HepG2 (cell line): ENCODE results near the gene RNU7-1. TPM values are rescaled to one million over a fixed set of nuclear protein-coding genes. Genes with fewer than 3 reads are reported as not detected.

Experiments
- BRCA1 ChIP-seq: sonication (generic); formaldehyde crosslinking; IDR thresholded peaks from 2 replicates; pipeline ENCODE4 v1.4.0; 2020; ENCODE audit warnings: missing genetic modification reagents
- FOXA1 ChIP-seq, 2 experiments: fragments of 450-650 bp in 1 of 2; sonication (generic) in 1 of 2; formaldehyde crosslinking in 1 of 2; IDR thresholded peaks; 2 replicates each; pipeline versions ENCODE4 v1.4.0 to v1.6.1; 2016 to 2020; ENCODE audit warnings: missing genetic modification reagents in 1 of 2
- GABPA ChIP-seq, 2 experiments: IDR thresholded peaks; 2 replicates each; pipeline ENCODE4 v1.6.1; 2011 to 2016; ENCODE audit warnings: low read depth in 2 of 2, low read length in 1 of 2, missing biosample characterization in 1 of 2, missing genetic modification characterization in 1 of 2
- GPN1 ChIP-seq: sonication (generic); formaldehyde crosslinking; IDR thresholded peaks from 2 replicates; pipeline ENCODE4 v1.5.1; 2020; ENCODE audit warnings: missing genetic modification reagents, borderline replicate concordance
- HMGXB4 ChIP-seq, 2 experiments: sonication (generic) in 1 of 2; formaldehyde crosslinking in 1 of 2; IDR thresholded peaks; 2 replicates each; pipeline versions ENCODE4 v1.4.0 to v1.6.1; 2018 to 2020; ENCODE audit warnings: missing genetic modification reagents in 2 of 2, borderline replicate concordance in 1 of 2, low read depth in 1 of 2, mild to moderate bottlenecking in 1 of 2, missing biosample characterization in 1 of 2
- KAT7 ChIP-seq: IDR thresholded peaks from 2 replicates; pipeline ENCODE4 v1.6.1; 2018; ENCODE audit warnings: borderline replicate concordance, missing compliant biosample characterization
- MEIS1 ChIP-seq: sonication (generic); formaldehyde crosslinking; IDR thresholded peaks from 2 replicates; pipeline ENCODE4 v1.9.0; 2021; ENCODE audit warnings: mild to moderate bottlenecking, missing genetic modification reagents, moderate library complexity, borderline replicate concordance
- NR2C2 ChIP-seq: sonication (generic); formaldehyde crosslinking; IDR thresholded peaks from 2 replicates; pipeline ENCODE4 v1.4.0; 2020; ENCODE audit warnings: missing genetic modification reagents, mild to moderate bottlenecking, moderate library complexity, borderline replicate concordance
- SIX4 ChIP-seq: sonication (generic); formaldehyde crosslinking; IDR thresholded peaks from 2 replicates; pipeline ENCODE4 v1.4.0; 2020; ENCODE audit warnings: missing genetic modification reagents
- SMAD1 ChIP-seq: sonication (generic); formaldehyde crosslinking; IDR thresholded peaks from 2 replicates; pipeline ENCODE4 v1.4.0; 2020; ENCODE audit warnings: missing genetic modification reagents, low read depth, mild to moderate bottlenecking, borderline replicate concordance
- SOX6 ChIP-seq, 2 experiments: fragments of 450-650 bp in 1 of 2; sonication (generic) in 1 of 2; formaldehyde crosslinking in 1 of 2; IDR thresholded peaks; 2 replicates each; pipeline versions ENCODE4 v1.4.0 to v1.6.1; 2017 to 2020; ENCODE audit warnings: antibody characterized with exemption in 1 of 2, mild to moderate bottlenecking in 1 of 2, missing genetic modification reagents in 1 of 2
- STAT5B ChIP-seq: sonication (generic); formaldehyde crosslinking; IDR thresholded peaks from 2 replicates; pipeline ENCODE4 v1.4.0; 2020; ENCODE audit warnings: missing genetic modification reagents
- TAF1 ChIP-seq: sonication (generic); formaldehyde crosslinking; IDR thresholded peaks from 2 replicates; pipeline ENCODE4 v1.4.0; 2020; ENCODE audit warnings: missing genetic modification reagents
- ZBTB7B ChIP-seq: sonication (generic); formaldehyde crosslinking; IDR thresholded peaks from 2 replicates; pipeline ENCODE4 v1.4.0; 2020; ENCODE audit warnings: missing genetic modification reagents
- ZNF329 ChIP-seq: sonication (generic); formaldehyde crosslinking; IDR thresholded peaks from 2 replicates; pipeline ENCODE4 v1.9.0; 2021; ENCODE audit warnings: low read depth, mild to moderate bottlenecking, missing genetic modification reagents
- ZNF335 ChIP-seq: sonication (generic); formaldehyde crosslinking; IDR thresholded peaks from 2 replicates; pipeline ENCODE4 v1.4.0; 2020; ENCODE audit warnings: missing genetic modification reagents
- ZNF350 ChIP-seq: sonication (generic); formaldehyde crosslinking; IDR thresholded peaks from 2 replicates; pipeline ENCODE4 v1.4.0; 2020; ENCODE audit warnings: mild to moderate bottlenecking, low read depth, missing genetic modification reagents, borderline replicate concordance
- ZNF782 ChIP-seq: sonication (generic); formaldehyde crosslinking; IDR thresholded peaks from 2 replicates; pipeline ENCODE4 v1.4.0; 2020; ENCODE audit warnings: missing genetic modification reagents, mild to moderate bottlenecking, borderline replicate concordance
- polyA plus RNA-seq, 8 experiments: library from polyadenylated mRNA; depleted of rRNA in 3 of 8; stranded (reverse) in 7 of 8; unstranded in 1 of 8; fragments of >200 nt; fragmentation: Illumina TruSeq in 4 of 8; extraction: Trizol in 4 of 8; gene quantifications; 2 replicates each; pipeline versions ENCODE4 v1.2.1 to v1.2.3, GENCODE V29; 2011 to 2016; ENCODE audit warnings: low read depth in 4 of 8, missing spikeins in 1 of 8, mixed read lengths in 1 of 8; ENCODE audit not compliant: insufficient read depth in 1 of 8
- total RNA-seq, 5 experiments: library from RNA; depleted of rRNA; stranded (reverse); fragments of >200 nt; fragmentation: Illumina TruSeq; extraction: Trizol; gene quantifications; 2 replicates each; pipeline ENCODE4 v1.2.3, GENCODE V29; 2016; ENCODE audit warnings: low read depth in 1 of 5
- TF ChIP-seq, protein P1 (sequence below): sonication (generic); formaldehyde crosslinking; IDR thresholded peaks from 2 replicates; pipeline ENCODE4 v1.4.0; 2020; ENCODE audit warnings: missing genetic modification reagents, borderline replicate concordance
- TF ChIP-seq, protein P2 (sequence below): sonication (generic); formaldehyde crosslinking; IDR thresholded peaks from 2 replicates; pipeline ENCODE4 v1.4.0; 2020; ENCODE audit warnings: mild to moderate bottlenecking, missing genetic modification reagents

Gene RNU7-1
- total and polyA plus RNA-seq, 2 of the 13 experiments (the other 11 are each of a cell fraction or from before 2014, with no cell fraction given): not detected

DNA sequence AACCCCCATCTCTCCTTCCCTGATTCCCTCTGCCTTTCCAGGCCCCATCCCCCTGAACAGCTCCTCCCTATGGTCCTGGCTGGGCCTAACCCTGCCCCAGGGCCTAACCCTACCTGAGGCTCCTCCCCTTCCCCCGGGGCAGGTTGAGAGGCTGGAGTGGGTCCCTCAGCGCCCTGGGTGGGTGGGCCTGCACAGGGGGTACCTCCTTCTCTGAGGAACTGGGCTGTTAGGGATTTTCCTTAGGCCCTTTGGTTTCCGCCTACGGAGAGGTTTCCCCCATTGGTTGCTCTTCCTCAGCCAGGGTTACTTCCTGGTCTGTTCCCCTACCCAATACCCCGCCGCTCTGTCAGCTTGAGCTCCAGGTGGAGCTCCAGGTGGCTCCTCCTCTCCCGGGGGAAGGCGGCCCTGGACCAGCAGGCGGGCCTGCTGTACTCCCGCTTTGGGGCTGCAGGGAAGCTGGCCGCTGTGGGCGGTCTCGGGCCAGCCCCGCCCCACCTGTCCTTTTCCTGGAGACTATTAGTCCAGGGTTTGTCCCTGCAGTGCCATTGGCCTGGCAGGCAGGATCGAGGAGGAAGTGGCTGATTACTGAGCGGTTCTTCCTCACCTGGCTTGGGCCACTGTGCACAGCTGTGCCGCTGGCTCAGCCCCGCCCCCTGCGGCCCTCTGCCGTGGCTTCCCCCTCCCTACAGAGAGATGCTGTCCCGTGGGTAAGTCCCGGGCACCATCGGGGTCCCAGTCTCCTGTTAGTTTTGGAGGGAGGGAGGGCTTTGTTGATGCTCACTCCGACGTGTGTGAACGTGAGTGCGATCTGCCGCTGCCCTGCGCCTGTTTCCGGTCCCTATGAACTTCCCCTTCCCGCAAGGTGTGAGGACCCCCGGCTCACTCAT lies 2.7 kb downstream of the RNU7-1 start (continued):
- TF ChIP-seq HMGXB4 (CRISPR knock-in tag; IDR thresholded peaks at IDR 0.05; ENCODE audit: borderline replicate concordance in 1 of 2, low read depth in 1 of 2) (peak; percentile 53 to 58; a peak in 3 of 4 replicates), SOX6 (IDR thresholded peaks at IDR 0.05) (no peak), SOX6 (CRISPR knock-in tag; IDR thresholded peaks at IDR 0.05) (peak; percentile 19; the same call in 1 of the 2 replicates), SIX4 (CRISPR knock-in tag) (no peak), GABPA (IDR thresholded peaks at IDR 0.05; ENCODE audit: low read depth, low read length) (no peak), GABPA (CRISPR knock-in tag; IDR thresholded peaks at IDR 0.05; ENCODE audit: low read depth) (peak; percentile 65), ZBTB7B (CRISPR knock-in tag) (no peak), KAT7 (CRISPR knock-in tag) (no peak), TAF1 (peak; percentile 63; the same call in 1 of the 2 replicates), ZNF335 (no peak), SMAD1 (no peak), ZNF782 (CRISPR knock-in tag) (peak; percentile 62; the same call in 1 of the 2 replicates), GPN1 (no peak), ZNF329 (CRISPR knock-in tag) (no peak), MEIS1 (CRISPR knock-in tag) (no peak), NR2C2 (CRISPR knock-in tag) (peak; percentile 19; the same call in 1 of the 2 replicates), STAT5B (CRISPR knock-in tag) (no peak), FOXA1 (IDR thresholded peaks at IDR 0.05) (no peak), FOXA1 (CRISPR knock-in tag; IDR thresholded peaks at IDR 0.05) (peak; percentile 6; the same call in 1 of the 2 replicates), BRCA1 (CRISPR knock-in tag) (no peak; the same call in 1 of the 2 replicates), ZNF350 (CRISPR knock-in tag) (peak; percentile 65; the same call in 1 of the 2 replicates)
- TF ChIP-seq, protein P1, sequence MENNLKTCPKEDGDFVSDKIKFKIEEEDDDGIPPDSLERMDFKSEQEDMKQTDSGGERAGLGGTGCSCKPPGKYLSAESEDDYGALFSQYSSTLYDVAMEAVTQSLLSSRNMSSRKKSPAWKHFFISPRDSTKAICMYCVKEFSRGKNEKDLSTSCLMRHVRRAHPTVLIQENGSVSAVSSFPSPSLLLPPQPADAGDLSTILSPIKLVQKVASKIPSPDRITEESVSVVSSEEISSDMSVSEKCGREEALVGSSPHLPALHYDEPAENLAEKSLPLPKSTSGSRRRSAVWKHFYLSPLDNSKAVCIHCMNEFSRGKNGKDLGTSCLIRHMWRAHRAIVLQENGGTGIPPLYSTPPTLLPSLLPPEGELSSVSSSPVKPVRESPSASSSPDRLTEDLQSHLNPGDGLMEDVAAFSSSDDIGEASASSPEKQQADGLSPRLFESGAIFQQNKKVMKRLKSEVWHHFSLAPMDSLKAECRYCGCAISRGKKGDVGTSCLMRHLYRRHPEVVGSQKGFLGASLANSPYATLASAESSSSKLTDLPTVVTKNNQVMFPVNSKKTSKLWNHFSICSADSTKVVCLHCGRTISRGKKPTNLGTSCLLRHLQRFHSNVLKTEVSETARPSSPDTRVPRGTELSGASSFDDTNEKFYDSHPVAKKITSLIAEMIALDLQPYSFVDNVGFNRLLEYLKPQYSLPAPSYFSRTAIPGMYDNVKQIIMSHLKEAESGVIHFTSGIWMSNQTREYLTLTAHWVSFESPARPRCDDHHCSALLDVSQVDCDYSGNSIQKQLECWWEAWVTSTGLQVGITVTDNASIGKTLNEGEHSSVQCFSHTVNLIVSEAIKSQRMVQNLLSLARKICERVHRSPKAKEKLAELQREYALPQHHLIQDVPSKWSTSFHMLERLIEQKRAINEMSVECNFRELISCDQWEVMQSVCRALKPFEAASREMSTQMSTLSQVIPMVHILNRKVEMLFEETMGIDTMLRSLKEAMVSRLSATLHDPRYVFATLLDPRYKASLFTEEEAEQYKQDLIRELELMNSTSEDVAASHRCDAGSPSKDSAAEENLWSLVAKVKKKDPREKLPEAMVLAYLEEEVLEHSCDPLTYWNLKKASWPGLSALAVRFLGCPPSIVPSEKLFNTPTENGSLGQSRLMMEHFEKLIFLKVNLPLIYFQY (CRISPR knock-in tag): 0 out of 2 replicates have a peak, but pooled peaks have one; percentile 71
- TF ChIP-seq, protein P2, sequence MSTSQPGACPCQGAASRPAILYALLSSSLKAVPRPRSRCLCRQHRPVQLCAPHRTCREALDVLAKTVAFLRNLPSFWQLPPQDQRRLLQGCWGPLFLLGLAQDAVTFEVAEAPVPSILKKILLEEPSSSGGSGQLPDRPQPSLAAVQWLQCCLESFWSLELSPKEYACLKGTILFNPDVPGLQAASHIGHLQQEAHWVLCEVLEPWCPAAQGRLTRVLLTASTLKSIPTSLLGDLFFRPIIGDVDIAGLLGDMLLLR: peak; percentile 13; the same call in 1 of the 2 replicates
